Endothelial cell of umbilical vein (primary cell): ENCODE data around the gene NSFL1C. TPM values are rescaled to one million over a fixed set of nuclear protein-coding genes. Genes with fewer than 3 reads are reported as not detected.

Experiments used
- BruUV-seq: library from RNA; stranded (reverse); fragments of 400-500 nt; replicated peaks from 2 replicates; lab custom pipeline; 2021; lab: Mats Ljungman, UMichigan
- CTCF ChIA-PET: fragments of 300-600, 350-600 bp; sonication (Branson Sonifier 250); formaldehyde crosslinking; loops from one replicate; lab custom pipeline; 2021; ENCODE audit warnings: antibody characterized with exemption, inconsistent platforms; lab: Charles Lee
- POLR2A ChIA-PET: fragments of 300-600, 350-600 bp; sonication (Branson Sonifier 250); formaldehyde crosslinking; loops from one replicate; lab custom pipeline; 2021; ENCODE audit warnings: antibody characterized with exemption, inconsistent platforms; lab: Charles Lee
- DNase-seq: peaks from one replicate; pipeline ENCODE4 v3.0.0-alpha.2; 2011; ENCODE audit warnings: low read depth, low spot score
- FAIRE-seq: peaks from 2 replicates; lab custom pipeline; 2011; peaks lifted over from hg19 to GRCh38; lab: Jason Lieb, UNC
- H2AFZ ChIP-seq: 2 replicates; pipeline ENCODE4 v1.6.0; 2012; ENCODE audit warnings: low read depth, low read length, control low read depth, inconsistent platforms
- H3K27ac ChIP-seq: 2 replicates; pipeline ENCODE4 v1.5.1; 2011; ENCODE audit warnings: low read depth, mild to moderate bottlenecking, control low read depth, low read length, moderate library complexity; ENCODE audit not compliant: insufficient read depth
- H3K27me3 ChIP-seq, 2 experiments: 2 replicates each; pipeline versions ENCODE4 v1.6.0 to v1.6.1; 2011; ENCODE audit warnings: low read length in 2 of 2, mixed read lengths in 1 of 2; ENCODE audit not compliant: control insufficient read depth in 2 of 2, insufficient read depth in 2 of 2
- H3K36me3 ChIP-seq, 2 experiments: 2 replicates in 1 of 2; 3 replicates in 1 of 2; pipeline ENCODE4 v1.5.1; 2011; ENCODE audit warnings: low read length in 2 of 2, mild to moderate bottlenecking in 1 of 2, moderate library complexity in 1 of 2; ENCODE audit not compliant: control insufficient read depth in 2 of 2, insufficient read depth in 2 of 2; ENCODE audit errors: extremely low read depth in 1 of 2
- H3K4me1 ChIP-seq: 3 replicates; pipeline ENCODE4 v1.5.1; 2011; ENCODE audit warnings: mild to moderate bottlenecking, low read length; ENCODE audit not compliant: control insufficient read depth, insufficient read depth; ENCODE audit errors: extremely low read depth
- H3K4me2 ChIP-seq: 2 replicates; pipeline ENCODE4 v1.6.1; 2011; ENCODE audit warnings: low read length, control low read depth, mixed read lengths; ENCODE audit not compliant: insufficient read depth
- H3K4me3 ChIP-seq, 3 experiments: fragments of 200-600 bp in 1 of 3; sonication (generic), shearing (Covaris generic) in 1 of 3; replicated peaks in 1 of 3; 2 replicates each; pipeline ENCODE4 v1.5.1; 2011 to 2016; ENCODE audit warnings: control low read depth in 3 of 3, low read length in 3 of 3, mild to moderate bottlenecking in 2 of 3, inconsistent platforms in 1 of 3, low read depth in 1 of 3, moderate library complexity in 1 of 3; ENCODE audit not compliant: insufficient read depth in 1 of 3
- H3K79me2 ChIP-seq: 2 replicates; pipeline ENCODE4 v1.6.0; 2012; ENCODE audit warnings: low read length, inconsistent platforms; ENCODE audit not compliant: control insufficient read depth, insufficient read depth
- H3K9ac ChIP-seq: replicated peaks from 2 replicates; pipeline ENCODE3; 2011; ENCODE audit warnings: low read length, control low read depth; ENCODE audit not compliant: insufficient read depth; ENCODE audit errors: extremely low read depth
- H3K9me1 ChIP-seq: replicated peaks from 3 replicates; pipeline ENCODE4 v1.6.0; 2011; ENCODE audit warnings: mild to moderate bottlenecking, low read length; ENCODE audit not compliant: control insufficient read depth, insufficient read depth; ENCODE audit errors: extremely low read depth
- H3K9me3 ChIP-seq: replicated peaks from 2 replicates; pipeline ENCODE4 v1.5.1; 2012; ENCODE audit warnings: low read length, inconsistent platforms; ENCODE audit not compliant: control insufficient read depth, insufficient read depth
- H4K20me1 ChIP-seq: replicated peaks from 2 replicates; pipeline ENCODE3; 2011; ENCODE audit warnings: mild to moderate bottlenecking, low read length; ENCODE audit not compliant: control insufficient read depth, insufficient read depth; ENCODE audit errors: extremely low read depth
- JUN ChIP-seq: IDR thresholded peaks from 2 replicates; pipeline ENCODE4 v1.6.1; 2011; ENCODE audit warnings: borderline replicate concordance, low read depth; ENCODE audit not compliant: insufficient read length, insufficient read depth
- POLR2AphosphoS5 ChIP-seq: IDR thresholded peaks from 2 replicates; pipeline ENCODE4 v1.6.1; 2012; ENCODE audit warnings: low read depth, mild to moderate bottlenecking, control low read depth, low read length, moderate library complexity; ENCODE audit not compliant: insufficient read depth
- dilution Hi-C: fragments of 300-500 bp; cut with MboI; formaldehyde crosslinking; loops from one replicate; pipeline ENCODE4 v1.15.0; 2019; ENCODE audit warnings: low sequenced_read_pairs; ENCODE audit not compliant: extremely low pct_ligation_motif_present
- intact Hi-C: fragments of 100-400 bp; cut with micrococcal nuclease; formaldehyde crosslinking; loops from one replicate; pipeline ENCODE4 v1.10.0; 2022
- polyA plus RNA-seq, 4 experiments: library from polyadenylated mRNA; depleted of rRNA in 3 of 4; stranded (reverse) in 3 of 4; unstranded in 1 of 4; fragments of >200 nt; gene quantifications; 2 replicates each; pipeline versions ENCODE4 v1.2.1 to v1.2.3, GENCODE V29; 2011 to 2012; ENCODE audit warnings: missing spikeins in 1 of 4
- total RNA-seq: library from RNA; stranded (reverse); gene quantifications from 2 replicates; pipeline ENCODE4 v1.2.3, GENCODE V29; 2021
- TF ChIP-seq, protein P1 (sequence below), 2 donors: IDR thresholded peaks; 1 replicate in 1 of 2; 2 replicates in 1 of 2; pipeline ENCODE4 v1.5.1; 2011; ENCODE audit warnings: low read length in 2 of 2, mild to moderate bottlenecking in 2 of 2, moderate library complexity in 2 of 2, control low read depth in 1 of 2, inconsistent platforms in 1 of 2, low read depth in 1 of 2; ENCODE audit not compliant: insufficient read depth in 1 of 2; ENCODE audit errors: extremely low read depth in 1 of 2

NSFL1C gene
- total and polyA plus RNA-seq, 2 donors (not counting 3 experiments of a cell fraction or from before 2014, with no cell fraction given): 27.3 to 95.7 TPM

DNA sequence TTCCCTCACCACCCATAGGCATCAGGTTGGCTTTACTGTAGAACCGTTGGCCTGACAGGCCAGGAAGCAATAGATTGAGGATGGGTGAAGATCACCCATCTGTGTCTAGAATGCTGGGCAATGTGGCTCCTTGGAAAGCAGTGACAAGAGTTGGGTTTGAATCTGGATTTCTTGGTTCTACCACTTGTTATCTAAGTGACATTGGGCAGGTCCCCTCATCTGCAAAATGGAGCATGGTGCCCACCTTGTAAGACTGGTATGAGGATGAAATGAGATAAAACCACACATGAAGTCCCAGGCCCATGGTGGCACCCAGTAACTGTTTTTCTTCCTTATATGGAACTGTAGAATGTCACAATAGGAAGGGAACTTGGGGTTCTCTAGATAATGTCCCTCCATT lies 47.2 kb upstream of the NSFL1C start:
- H3K9me3 ChIP-seq: no peaks in the 10 kb centered on the region
- TF ChIP-seq POLR2AphosphoS5 (no peak), JUN (no peak)
- H2AFZ ChIP-seq: no peak overlapping the region
- H3K27me3 ChIP-seq: peaks cover 25 to 44% of the 10 kb centered on the region in 2 experiments
- H3K4me2 ChIP-seq: no peak overlapping the region
- H3K79me2 ChIP-seq: no peaks in the 10 kb centered on the region
- no peak for DNase-seq
- no peaks in the 10 kb centered on the region for H3K36me3 ChIP-seq
- intact Hi-C loops: no loop called here
- no peak overlapping the region for H3K9ac ChIP-seq
- dilution Hi-C loops: no loop called here
- H3K4me3 ChIP-seq: no peak overlapping the region
- no peak overlapping the region for H3K27ac ChIP-seq
- BruUV-seq: no TSS peak
- ChIA-PET CTCF (interaction anchor here (2.3 kb wide), 1 partner anchor 10 kb away, joined by 12 read pairs; no protein-coding TSS in a partner anchor), POLR2A (no interaction called here)
- no peaks in the 10 kb centered on the region for H4K20me1 ChIP-seq
- no peak for FAIRE-seq
- no peaks in the 10 kb centered on the region for H3K9me1 ChIP-seq
- no peaks in the 10 kb centered on the region for H3K4me1 ChIP-seq

DNA sequence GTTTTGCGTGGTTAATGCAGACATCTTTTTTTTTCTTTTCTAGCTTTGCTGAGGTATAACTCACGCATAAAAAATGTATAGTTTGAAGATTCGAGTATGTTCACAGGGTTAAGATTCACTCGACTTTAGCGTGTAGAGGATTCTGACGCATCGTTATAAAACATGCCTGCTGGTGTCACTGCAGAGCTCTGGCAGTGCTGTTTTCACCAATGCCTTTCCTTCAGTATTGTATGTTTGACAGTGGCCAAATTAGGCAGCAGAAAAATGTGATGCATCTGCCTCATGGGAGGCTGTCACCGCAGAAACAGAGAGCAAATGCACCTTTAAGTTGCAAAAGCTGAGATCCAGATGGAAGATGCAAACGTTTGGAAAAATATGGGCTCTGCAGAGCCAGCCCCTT lies 42.6 kb upstream of the NSFL1C start:
- H3K9ac ChIP-seq: no peak overlapping the region
- intact Hi-C loops: loop anchor here (10.0 kb wide), 1 partner anchor 386 kb away; the partner anchor contains the start of gene SIRPA
- DNase-seq (peak; percentile 36), FAIRE-seq (no peak)
- no peaks in the 10 kb centered on the region for H3K79me2 ChIP-seq
- no peak overlapping the region for H3K4me3 ChIP-seq
- no peak overlapping the region for H2AFZ ChIP-seq
- H3K27me3 ChIP-seq: peaks cover 26 to 43% of the 10 kb centered on the region in 2 experiments
- no peaks in the 10 kb centered on the region for H3K9me1 ChIP-seq
- H4K20me1 ChIP-seq: no peaks in the 10 kb centered on the region
- ChIA-PET CTCF (interaction anchor here (0.6 to 4.4 kb wide), 15 partner anchors 36 to 664 kb away, joined by 3 to 79 read pairs (median 4); no protein-coding TSS in a partner anchor), POLR2A (no interaction called here)
- H3K36me3 ChIP-seq: no peaks in the 10 kb centered on the region
- no peaks in the 10 kb centered on the region for H3K4me1 ChIP-seq
- TF ChIP-seq, protein P1, sequence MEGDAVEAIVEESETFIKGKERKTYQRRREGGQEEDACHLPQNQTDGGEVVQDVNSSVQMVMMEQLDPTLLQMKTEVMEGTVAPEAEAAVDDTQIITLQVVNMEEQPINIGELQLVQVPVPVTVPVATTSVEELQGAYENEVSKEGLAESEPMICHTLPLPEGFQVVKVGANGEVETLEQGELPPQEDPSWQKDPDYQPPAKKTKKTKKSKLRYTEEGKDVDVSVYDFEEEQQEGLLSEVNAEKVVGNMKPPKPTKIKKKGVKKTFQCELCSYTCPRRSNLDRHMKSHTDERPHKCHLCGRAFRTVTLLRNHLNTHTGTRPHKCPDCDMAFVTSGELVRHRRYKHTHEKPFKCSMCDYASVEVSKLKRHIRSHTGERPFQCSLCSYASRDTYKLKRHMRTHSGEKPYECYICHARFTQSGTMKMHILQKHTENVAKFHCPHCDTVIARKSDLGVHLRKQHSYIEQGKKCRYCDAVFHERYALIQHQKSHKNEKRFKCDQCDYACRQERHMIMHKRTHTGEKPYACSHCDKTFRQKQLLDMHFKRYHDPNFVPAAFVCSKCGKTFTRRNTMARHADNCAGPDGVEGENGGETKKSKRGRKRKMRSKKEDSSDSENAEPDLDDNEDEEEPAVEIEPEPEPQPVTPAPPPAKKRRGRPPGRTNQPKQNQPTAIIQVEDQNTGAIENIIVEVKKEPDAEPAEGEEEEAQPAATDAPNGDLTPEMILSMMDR (IDR thresholded peaks at IDR 0.05; ENCODE audit: extremely low read depth in 1 of 2, insufficient read depth in 1 of 2, low read depth in 1 of 2, low read length in 2 of 2): peak; percentile 24 to 48
- TF ChIP-seq POLR2AphosphoS5: no peak
- dilution Hi-C loops: no loop called here
- no peak overlapping the region for H3K4me2 ChIP-seq
- BruUV-seq: no TSS peak
- no peaks in the 10 kb centered on the region for H3K9me3 ChIP-seq
- no peak overlapping the region for H3K27ac ChIP-seq
